ENCODE results near the gene METTL26. TPM values are rescaled to one million over a fixed set of nuclear protein-coding genes. Genes with fewer than 3 reads are reported as not detected.

METTL26 gene
- total and polyA plus RNA-seq, 4 donors = 26.3 to 69.1 (median 41.4) TPM

GRCh38 chr16:680967-681745, 45.1 kb upstream of the METTL26 start:
- Histone ChIP-seq H3K36me3 (ENCODE audit: control insufficient read depth in 4 of 4, insufficient read depth in 3 of 4, low read depth in 1 of 4, low read length in 3 of 4) (peaks cover 8 to 14% (median 12%) of the 10 kb centered on the region in 4 donors), H3K27me3 (ENCODE audit: control insufficient read depth in 4 of 4, insufficient read depth in 4 of 4, low read length in 3 of 4) (no peaks in the 10 kb centered on the region), H3K9me3 (ENCODE audit: control insufficient read depth in 4 of 4, low read length in 3 of 4) (no peaks in the 10 kb centered on the region), H3K4me3 (ENCODE audit: low read depth in 1 of 3, low read length in 3 of 3) (peak overlapping the region; percentile 77 to 83 (median 81)), H3K4me1 (ENCODE audit: control insufficient read depth in 4 of 4, insufficient read depth in 4 of 4, low read length in 3 of 4) (peaks cover 25 to 59% (median 46%) of the 10 kb centered on the region in 4 donors), H3K9ac (ENCODE audit: low read depth in 1 of 2, low read length in 2 of 2) (peak overlapping the region; percentile 60 to 78), H3K27ac (ENCODE audit: low read depth in 1 of 2, low read length in 2 of 2) (peak overlapping the region; percentile 93 to 94)
- 46% methylated on average over 44 of the region's 44 CpGs for WGBS
- DNase-seq (ENCODE audit: low spot score) = no peak
- TF ChIP-seq FOXA1 (IDR thresholded peaks at IDR 0.05) = no peak
- TF ChIP-seq HNF4G (IDR thresholded peaks at IDR 0.05) = no peak
- TF ChIP-seq, protein P1, sequence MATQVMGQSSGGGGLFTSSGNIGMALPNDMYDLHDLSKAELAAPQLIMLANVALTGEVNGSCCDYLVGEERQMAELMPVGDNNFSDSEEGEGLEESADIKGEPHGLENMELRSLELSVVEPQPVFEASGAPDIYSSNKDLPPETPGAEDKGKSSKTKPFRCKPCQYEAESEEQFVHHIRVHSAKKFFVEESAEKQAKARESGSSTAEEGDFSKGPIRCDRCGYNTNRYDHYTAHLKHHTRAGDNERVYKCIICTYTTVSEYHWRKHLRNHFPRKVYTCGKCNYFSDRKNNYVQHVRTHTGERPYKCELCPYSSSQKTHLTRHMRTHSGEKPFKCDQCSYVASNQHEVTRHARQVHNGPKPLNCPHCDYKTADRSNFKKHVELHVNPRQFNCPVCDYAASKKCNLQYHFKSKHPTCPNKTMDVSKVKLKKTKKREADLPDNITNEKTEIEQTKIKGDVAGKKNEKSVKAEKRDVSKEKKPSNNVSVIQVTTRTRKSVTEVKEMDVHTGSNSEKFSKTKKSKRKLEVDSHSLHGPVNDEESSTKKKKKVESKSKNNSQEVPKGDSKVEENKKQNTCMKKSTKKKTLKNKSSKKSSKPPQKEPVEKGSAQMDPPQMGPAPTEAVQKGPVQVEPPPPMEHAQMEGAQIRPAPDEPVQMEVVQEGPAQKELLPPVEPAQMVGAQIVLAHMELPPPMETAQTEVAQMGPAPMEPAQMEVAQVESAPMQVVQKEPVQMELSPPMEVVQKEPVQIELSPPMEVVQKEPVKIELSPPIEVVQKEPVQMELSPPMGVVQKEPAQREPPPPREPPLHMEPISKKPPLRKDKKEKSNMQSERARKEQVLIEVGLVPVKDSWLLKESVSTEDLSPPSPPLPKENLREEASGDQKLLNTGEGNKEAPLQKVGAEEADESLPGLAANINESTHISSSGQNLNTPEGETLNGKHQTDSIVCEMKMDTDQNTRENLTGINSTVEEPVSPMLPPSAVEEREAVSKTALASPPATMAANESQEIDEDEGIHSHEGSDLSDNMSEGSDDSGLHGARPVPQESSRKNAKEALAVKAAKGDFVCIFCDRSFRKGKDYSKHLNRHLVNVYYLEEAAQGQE (IDR thresholded peaks at IDR 0.05) = no peak
- TF ChIP-seq TAF1 (conservative IDR thresholded peaks at IDR 0.05) = no peak
- no peak for TF ChIP-seq FOXA2 (IDR thresholded peaks at IDR 0.05)
- TF ChIP-seq EGR1 (IDR thresholded peaks at IDR 0.05; ENCODE audit: low read depth in 2 of 2) = no peak
- no peak for TF ChIP-seq GABPA (IDR thresholded peaks at IDR 0.05 in 1 of 2, conservative IDR thresholded peaks at IDR 0.05 in 1 of 2)

DNA sequence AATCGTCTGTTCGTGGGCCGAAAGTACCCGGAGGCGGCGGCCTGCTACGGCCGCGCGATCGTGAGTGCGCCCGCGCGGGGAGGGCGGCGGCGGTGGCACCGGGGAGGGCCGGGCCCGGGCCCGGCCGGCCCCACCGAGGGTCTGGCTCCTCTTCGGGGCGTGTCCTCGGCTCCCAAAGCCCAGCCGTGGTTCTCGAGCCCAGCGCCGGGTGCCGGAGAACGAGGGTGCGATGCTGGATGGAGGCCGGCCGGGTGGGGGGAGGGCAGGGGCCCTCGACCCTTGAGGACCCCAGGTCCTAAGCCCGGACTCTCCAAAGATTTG, 44.5 kb upstream of the METTL26 start:
- Histone ChIP-seq H3K4me1 (ENCODE audit: control insufficient read depth in 4 of 4, insufficient read depth in 4 of 4, low read length in 3 of 4) (peaks cover 27 to 61% (median 47%) of the 10 kb centered on the region in 4 donors), H3K9ac (ENCODE audit: low read depth in 1 of 2, low read length in 2 of 2) (peak overlapping the region; percentile 60 to 78), H3K27ac (ENCODE audit: low read depth in 1 of 2, low read length in 2 of 2) (peak overlapping the region; percentile 93 to 94), H3K36me3 (ENCODE audit: control insufficient read depth in 4 of 4, insufficient read depth in 3 of 4, low read depth in 1 of 4, low read length in 3 of 4) (peaks cover 8 to 14% (median 12%) of the 10 kb centered on the region in 4 donors), H3K27me3 (ENCODE audit: control insufficient read depth in 4 of 4, insufficient read depth in 4 of 4, low read length in 3 of 4) (no peaks in the 10 kb centered on the region), H3K9me3 (ENCODE audit: control insufficient read depth in 4 of 4, low read length in 3 of 4) (no peaks in the 10 kb centered on the region), H3K4me3 (ENCODE audit: low read depth in 1 of 3, low read length in 3 of 3) (peak overlapping the region; percentile 77 to 83 (median 81))
- no peak for DNase-seq (ENCODE audit: low spot score)
- WGBS = under 1% methylated on average over 38 of the region's 38 CpGs
- TF ChIP-seq EGR1 (IDR thresholded peaks at IDR 0.05; ENCODE audit: low read depth in 2 of 2) (no peak), ATF3 (IDR thresholded peaks at IDR 0.05) (no peak), GABPA (IDR thresholded peaks at IDR 0.05 in 1 of 2, conservative IDR thresholded peaks at IDR 0.05 in 1 of 2) (no peak), HNF4G (IDR thresholded peaks at IDR 0.05) (no peak), JUND (IDR thresholded peaks at IDR 0.05) (no peak), TAF1 (conservative IDR thresholded peaks at IDR 0.05) (no peak), RAD21 (IDR thresholded peaks at IDR 0.05) (no peak), FOXA1 (IDR thresholded peaks at IDR 0.05) (no peak), YY1 (IDR thresholded peaks at IDR 0.05) (no peak), RXRA (IDR thresholded peaks at IDR 0.05) (no peak), SP1 (IDR thresholded peaks at IDR 0.05) (no peak), NR2F2 (IDR thresholded peaks at IDR 0.05) (no peak), MAX (IDR thresholded peaks at IDR 0.05) (no peak), FOXA2 (IDR thresholded peaks at IDR 0.05) (no peak), ZBTB33 (IDR thresholded peaks at IDR 0.05) (no peak), HNF4A (conservative IDR thresholded peaks at IDR 0.05) (no peak)
- TF ChIP-seq, protein P2, sequence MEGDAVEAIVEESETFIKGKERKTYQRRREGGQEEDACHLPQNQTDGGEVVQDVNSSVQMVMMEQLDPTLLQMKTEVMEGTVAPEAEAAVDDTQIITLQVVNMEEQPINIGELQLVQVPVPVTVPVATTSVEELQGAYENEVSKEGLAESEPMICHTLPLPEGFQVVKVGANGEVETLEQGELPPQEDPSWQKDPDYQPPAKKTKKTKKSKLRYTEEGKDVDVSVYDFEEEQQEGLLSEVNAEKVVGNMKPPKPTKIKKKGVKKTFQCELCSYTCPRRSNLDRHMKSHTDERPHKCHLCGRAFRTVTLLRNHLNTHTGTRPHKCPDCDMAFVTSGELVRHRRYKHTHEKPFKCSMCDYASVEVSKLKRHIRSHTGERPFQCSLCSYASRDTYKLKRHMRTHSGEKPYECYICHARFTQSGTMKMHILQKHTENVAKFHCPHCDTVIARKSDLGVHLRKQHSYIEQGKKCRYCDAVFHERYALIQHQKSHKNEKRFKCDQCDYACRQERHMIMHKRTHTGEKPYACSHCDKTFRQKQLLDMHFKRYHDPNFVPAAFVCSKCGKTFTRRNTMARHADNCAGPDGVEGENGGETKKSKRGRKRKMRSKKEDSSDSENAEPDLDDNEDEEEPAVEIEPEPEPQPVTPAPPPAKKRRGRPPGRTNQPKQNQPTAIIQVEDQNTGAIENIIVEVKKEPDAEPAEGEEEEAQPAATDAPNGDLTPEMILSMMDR (IDR thresholded peaks at IDR 0.05; ENCODE audit: low read depth, low read length, missing input control) = no peak
- TF ChIP-seq, protein P1 (IDR thresholded peaks at IDR 0.05) = no peak
